NCI-H510A (cell line): ENCODE measurements around the gene ANKRD44.

ENCODE experiments used
- DNase-seq: peaks from one replicate; lab custom pipeline; 2025; lab: John Stamatoyannopoulos, UW

Gene ANKRD44

GRCh38 chr2:196957881-196958525, 352.6 kb downstream of the ANKRD44 start:
- DNase-seq, result no peak

GRCh38 chr2:196957442-196957841, 353.1 kb downstream of the ANKRD44 start:
- no peak for DNase-seq

- DNase-seq, result no peak
Measured at GRCh38 chr2:196956069-196956468, 354.5 kb downstream of the ANKRD44 start.

GRCh38 chr2:196955036-196955435, 355.5 kb downstream of the ANKRD44 start:
- DNase-seq, result no peak

GRCh38 chr2:196954001-196954400, 356.6 kb downstream of the ANKRD44 start:
- DNase-seq, result peak; percentile 31

- DNase-seq, result no peak
Measured at GRCh38 chr2:196952936-196953335, 357.6 kb downstream of the ANKRD44 start.

- no peak for DNase-seq
Measured at GRCh38 chr2:196951973-196952372, 358.6 kb downstream of the ANKRD44 start.

- no peak for DNase-seq
Measured at GRCh38 chr2:196949116-196949515, 361.5 kb downstream of the ANKRD44 start.

GRCh38 chr2:196944570-196944969, 366.0 kb downstream of the ANKRD44 start:
- no peak for DNase-seq

GRCh38 chr2:196941398-196942078, 369.0 kb downstream of the ANKRD44 start:
- no peak for DNase-seq

GRCh38 chr2:196939371-196939770, 371.2 kb downstream of the ANKRD44 start:
- DNase-seq, result no peak
